Naive thymus-derived CD4-positive, alpha-beta T cell (primary cell): ENCODE measurements around the gene GNG4. TPM values are rescaled to one million over a fixed set of nuclear protein-coding genes. Genes with fewer than 3 reads are reported as not detected.
A peak's percentile ranks its signal among the peaks of the same experiment; 100 is the strongest.

ENCODE experiments used
- ATAC-seq: fragments of 150-1000 bp; cut with Tn5 transposase; 2 replicates; pipeline ENCODE4 v1.10.0; 2021; ENCODE audit warnings: mild to moderate bottlenecking, moderate library complexity
- CTCF ChIA-PET: fragments of 350-600 bp; sonication (Branson Sonifier 250); formaldehyde crosslinking; loops from one replicate; lab custom pipeline; 2021; ENCODE audit warnings: antibody characterized with exemption; lab: Charles Lee
- POLR2A ChIA-PET: fragments of 350-600 bp; sonication (Branson Sonifier 250); formaldehyde crosslinking; loops from one replicate; lab custom pipeline; 2021; ENCODE audit warnings: antibody characterized with exemption, inconsistent platforms; lab: Charles Lee
- DNase-seq, 9 donors: peaks; one replicate each; pipeline versions ENCODE4 v3.0.0 to v3.0.0-alpha.2; 2020 to 2022; ENCODE audit warnings: mixed read lengths in 1 of 9
- H3K27ac ChIP-seq: one replicate; pipeline ENCODE4 v1.7.0; 2013; ENCODE audit warnings: mild to moderate bottlenecking, low read depth, low read length, moderate library complexity
- H3K27me3 ChIP-seq, 2 donors: one replicate each; pipeline ENCODE4 v1.7.0; 2013; ENCODE audit warnings: low read length in 2 of 2, mild to moderate bottlenecking in 2 of 2, moderate library complexity in 2 of 2; ENCODE audit not compliant: control insufficient read depth in 2 of 2, insufficient read depth in 2 of 2
- H3K36me3 ChIP-seq, 3 experiments: 1 replicate in 2 of 3; 2 replicates in 1 of 3; pipeline ENCODE4 v1.7.0; 2013; ENCODE audit warnings: low read length in 3 of 3, mild to moderate bottlenecking in 3 of 3, moderate library complexity in 1 of 3; ENCODE audit not compliant: insufficient read depth in 3 of 3, control insufficient read depth in 2 of 3
- H3K4me1 ChIP-seq, 2 donors: one replicate each; pipeline ENCODE4 v1.7.0; 2013; ENCODE audit warnings: low read length in 2 of 2, mild to moderate bottlenecking in 2 of 2, moderate library complexity in 1 of 2; ENCODE audit not compliant: control insufficient read depth in 2 of 2, insufficient read depth in 2 of 2
- H3K4me3 ChIP-seq: 2 replicates; pipeline ENCODE4 v1.7.0; 2013; ENCODE audit warnings: mild to moderate bottlenecking, low read length
- H3K9me3 ChIP-seq, 3 experiments: 1 replicate in 2 of 3; 2 replicates in 1 of 3; pipeline ENCODE4 v1.7.0; 2013; ENCODE audit warnings: low read length in 3 of 3; ENCODE audit not compliant: control insufficient read depth in 2 of 3
- H3K27ac Mint-ChIP-seq, 9 donors: one replicate each; pipeline ENCODE4 v1.8.0; 2020 to 2022; ENCODE audit warnings: mixed read lengths in 9 of 9, mild to moderate bottlenecking in 8 of 9, moderate library complexity in 5 of 9, inconsistent platforms in 2 of 9
- H3K27me3 Mint-ChIP-seq, 5 donors: one replicate each; pipeline ENCODE4 v1.8.0; 2021 to 2022; ENCODE audit warnings: mixed read lengths in 5 of 5, mild to moderate bottlenecking in 1 of 5
- H3K36me3 Mint-ChIP-seq, 5 donors: one replicate each; pipeline ENCODE4 v1.8.0; 2020 to 2022; ENCODE audit warnings: mixed read lengths in 5 of 5, mild to moderate bottlenecking in 3 of 5, inconsistent platforms in 1 of 5
- H3K4me1 Mint-ChIP-seq, 7 donors: one replicate each; pipeline ENCODE4 v1.8.0; 2020 to 2022; ENCODE audit warnings: mixed read lengths in 7 of 7, mild to moderate bottlenecking in 3 of 7, inconsistent platforms in 1 of 7
- H3K4me3 Mint-ChIP-seq, 10 donors: one replicate each; pipeline ENCODE4 v1.8.0; 2020 to 2022; ENCODE audit warnings: mild to moderate bottlenecking in 10 of 10, mixed read lengths in 10 of 10, moderate library complexity in 6 of 10, inconsistent platforms in 2 of 10
- H3K9me3 Mint-ChIP-seq, 11 donors: one replicate each; pipeline ENCODE4 v1.8.0; 2020 to 2022; ENCODE audit warnings: mixed read lengths in 11 of 11, mild to moderate bottlenecking in 4 of 11, inconsistent platforms in 1 of 11, moderate library complexity in 1 of 11
- intact Hi-C, 2 donors: fragments of 100-400 bp; cut with micrococcal nuclease; formaldehyde crosslinking; loops; one replicate each; pipeline ENCODE4 v1.15.1; 2023
- polyA plus RNA-seq, 2 donors: library from polyadenylated mRNA; unstranded; fragments of 300-500 nt; fragmentation: Illumina TruSeq; gene quantifications; one replicate each; pipeline ENCODE4 v1.2.3, GENCODE V29; 2021
- total RNA-seq, 6 experiments: library from RNA in 5 of 6; stranded (reverse) in 5 of 6; gene quantifications; 1 replicate in 5 of 6; 2 replicates in 1 of 6; pipeline ENCODE4 v1.2.3 and lab custom pipeline; 2021 to 2026

The GNG4 gene
- total and polyA plus RNA-seq, 7 experiments from 2014 or later: 0.17 to 2.3 TPM; not detected in 5

DNA sequence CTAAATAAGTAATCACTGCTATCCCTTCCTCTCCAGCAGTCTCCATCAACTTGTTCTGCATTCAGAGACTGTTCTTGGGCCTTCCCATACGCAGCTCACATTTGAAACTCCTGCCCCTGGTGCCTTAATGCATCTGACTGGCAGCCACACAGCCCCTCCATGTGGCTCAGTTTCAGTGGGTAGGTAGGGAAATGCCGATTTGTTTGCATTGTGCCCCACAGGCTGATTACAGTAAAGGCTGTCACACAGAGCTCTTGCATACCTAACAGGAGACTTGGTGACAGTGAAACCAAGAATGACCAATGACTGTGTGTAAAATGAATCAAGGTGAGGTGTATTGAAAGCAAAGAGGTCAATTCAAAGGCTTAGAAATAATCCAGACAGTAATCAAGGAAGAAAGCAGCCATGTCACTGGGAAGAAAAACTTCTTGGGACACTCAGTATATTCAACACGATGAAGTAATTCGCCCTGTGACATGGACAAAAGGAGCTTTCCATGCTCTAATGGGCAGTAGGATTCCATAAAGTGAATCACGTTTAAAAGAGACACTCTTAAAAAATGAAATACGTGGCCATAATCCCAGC is 132.6 kb downstream of the GNG4 start:
- intact Hi-C loops: no loop called here
- Histone ChIP-seq H3K27me3 (no peaks in the 10 kb centered on the region), H3K4me1 (no peaks in the 10 kb centered on the region), H3K27ac (no peak overlapping the region), H3K9me3 (no peaks in the 10 kb centered on the region), H3K4me3 (no peak overlapping the region), H3K36me3 (no peaks in the 10 kb centered on the region)
- ChIA-PET CTCF (interaction anchor here (0.6 kb wide), 1 partner anchor 455 kb away, joined by 3 read pairs; no protein-coding TSS in a partner anchor), POLR2A (interaction anchor here (0.5 kb wide), 1 partner anchor 10 kb away, joined by 3 read pairs; no protein-coding TSS in a partner anchor)
- Mint-ChIP-seq H3K27me3 (peaks cover 0 to 22% (median 0%) of the 10 kb centered on the region in 5 donors), H3K4me1 (peaks cover 0 to 10% (median 0%) of the 10 kb centered on the region in 7 donors), H3K9me3 (no peaks in the 10 kb centered on the region), H3K27ac (no peak overlapping the region), H3K4me3 (no peak overlapping the region), H3K36me3 (no peaks in the 10 kb centered on the region)
- ATAC-seq (no peak), DNase-seq (no peak)

- Mint-ChIP-seq H3K27me3 (peaks cover 0 to 19% (median 0%) of the 10 kb centered on the region in 5 donors), H3K36me3 (no peaks in the 10 kb centered on the region), H3K27ac (no peak overlapping the region), H3K4me1 (peaks cover 0 to 10% (median 0%) of the 10 kb centered on the region in 7 donors), H3K4me3 (no peak overlapping the region), H3K9me3 (no peaks in the 10 kb centered on the region)
- no peaks in the 10 kb centered on the region for H3K36me3 ChIP-seq
- no peaks in the 10 kb centered on the region for H3K9me3 ChIP-seq
- H3K27ac ChIP-seq: no peak overlapping the region
- no peak overlapping the region for H3K4me3 ChIP-seq
- intact Hi-C loops: loop anchor here in 1 of 2 donors (2.0 kb wide), 1 partner anchor 83 kb away; no protein-coding TSS in a partner anchor
- no peaks in the 10 kb centered on the region for H3K27me3 ChIP-seq
- DNase-seq (no peak), ATAC-seq (no peak)
- ChIA-PET CTCF (interaction anchor here (0.8 kb wide), 2 partner anchors 456 to 566 kb away, joined by 3 read pairs; no protein-coding TSS in a partner anchor), POLR2A (interaction anchor here (0.7 kb wide), 1 partner anchor 271 kb away, joined by 3 read pairs; no protein-coding TSS in a partner anchor)
- no peaks in the 10 kb centered on the region for H3K4me1 ChIP-seq
Observed at GRCh38 chr1:235515844-235516512, 133.6 kb downstream of the GNG4 start.

GRCh38 chr1:235513495-235514366 is 135.9 kb downstream of the GNG4 start:
- H3K4me1 ChIP-seq: no peaks in the 10 kb centered on the region
- no peaks in the 10 kb centered on the region for H3K27me3 ChIP-seq
- peak in 7 of 9 donors; percentile 32 to 68 (median 53) for DNase-seq
- no peak overlapping the region for H3K4me3 Mint-ChIP-seq
- intact Hi-C loops: loop anchor here (1.0 to 2.0 kb wide), 6 partner anchors 9 to 458 kb away; partner anchors contain the start of gene B3GALNT2 (in 1 of the 2)
- H3K9me3 ChIP-seq: no peaks in the 10 kb centered on the region
- peak overlapping the region in 1 of 9 donors; percentile 41 for H3K27ac Mint-ChIP-seq
- no peaks in the 10 kb centered on the region for H3K36me3 ChIP-seq
- no peak overlapping the region for H3K4me3 ChIP-seq
- H3K9me3 Mint-ChIP-seq: no peaks in the 10 kb centered on the region
- POLR2A ChIA-PET: interaction anchor here (0.8 to 1.2 kb wide), 3 partner anchors 9 to 268 kb away, joined by 3 to 6 read pairs (median 3); partner anchors contain the start of gene B3GALNT2
- peaks cover 0 to 27% (median 3%) of the 10 kb centered on the region in 5 donors for H3K27me3 Mint-ChIP-seq
- H3K27ac ChIP-seq: no peak overlapping the region
- H3K36me3 Mint-ChIP-seq: no peaks in the 10 kb centered on the region
- H3K4me1 Mint-ChIP-seq: peaks cover 0 to 10% (median 0%) of the 10 kb centered on the region in 7 donors
- CTCF ChIA-PET: interaction anchor here (0.7 to 1.4 kb wide), 10 partner anchors 9 to 553 kb away, joined by 3 to 7 read pairs (median 3); no protein-coding TSS in a partner anchor
- ATAC-seq: peak; percentile 75

- ATAC-seq: no peak
- intact Hi-C loops: no loop called here
- Histone ChIP-seq H3K27me3 (no peaks in the 10 kb centered on the region), H3K36me3 (no peaks in the 10 kb centered on the region), H3K9me3 (no peaks in the 10 kb centered on the region), H3K4me1 (no peaks in the 10 kb centered on the region), H3K4me3 (no peak overlapping the region), H3K27ac (no peak overlapping the region)
- Mint-ChIP-seq H3K27ac (peak overlapping the region in 1 of 9 donors; percentile 3), H3K4me3 (no peak overlapping the region), H3K27me3 (peaks cover 0 to 27% (median 3%) of the 10 kb centered on the region in 5 donors), H3K9me3 (no peaks in the 10 kb centered on the region), H3K4me1 (peaks cover 0 to 10% (median 0%) of the 10 kb centered on the region in 7 donors), H3K36me3 (no peaks in the 10 kb centered on the region)
- ChIA-PET POLR2A (interaction anchor here (0.6 kb wide), 1 partner anchor 270 kb away, joined by 3 read pairs; no protein-coding TSS in a partner anchor), CTCF (interaction anchor here (1.3 to 1.6 kb wide), 2 partner anchors 270 to 272 kb away, joined by 3 to 4 read pairs; no protein-coding TSS in a partner anchor)
- DNase-seq: no peak
Observed at GRCh38 chr1:235511470-235512240, 137.9 kb downstream of the GNG4 start.

GRCh38 chr1:235510823-235511222 is 138.8 kb downstream of the GNG4 start:
- intact Hi-C loops: no loop called here
- no peak for ATAC-seq
- no peak overlapping the region for H3K4me3 Mint-ChIP-seq

More at GRCh38 chr1:235510823-235511222, 138.8 kb downstream of the GNG4 start:
- Histone ChIP-seq H3K9me3 (no peaks in the 10 kb centered on the region), H3K4me3 (no peak overlapping the region), H3K27ac (no peak overlapping the region), H3K36me3 (no peaks in the 10 kb centered on the region), H3K4me1 (no peaks in the 10 kb centered on the region), H3K27me3 (no peaks in the 10 kb centered on the region)
- Mint-ChIP-seq H3K9me3 (no peaks in the 10 kb centered on the region), H3K27ac (no peak overlapping the region), H3K27me3 (peaks cover 0 to 20% (median 3%) of the 10 kb centered on the region in 5 donors), H3K36me3 (no peaks in the 10 kb centered on the region), H3K4me1 (peaks cover 0 to 14% (median 5%) of the 10 kb centered on the region in 7 donors)
- DNase-seq: no peak
- CTCF ChIA-PET: interaction anchor here (1.3 to 1.6 kb wide), 2 partner anchors 271 to 272 kb away, joined by 3 to 4 read pairs; no protein-coding TSS in a partner anchor
- POLR2A ChIA-PET: no interaction called here
